ENCODE data around the gene GMDS.

The GMDS gene

GRCh38 chr6:2237001-2237400, 8.4 kb downstream of the GMDS start:
- DNase-seq: no peak

- DNase-seq: no peak
These were observed 9.5 kb downstream of the GMDS start for GRCh38 chr6:2235777-2236495.

- no peak for DNase-seq
These were observed 13.0 kb downstream of the GMDS start for GRCh38 chr6:2232445-2232844.

- DNase-seq: no peak
These were observed 14.0 kb downstream of the GMDS start for GRCh38 chr6:2231438-2231837.

GRCh38 chr6:2230659-2231277, 14.6 kb downstream of the GMDS start:
- DNase-seq: no peak

- no peak for DNase-seq
These were observed 15.7 kb downstream of the GMDS start for GRCh38 chr6:2229742-2230141.

GRCh38 chr6:2229039-2229438, 16.4 kb downstream of the GMDS start:
- no peak for DNase-seq

- no peak for DNase-seq
These were observed 17.0 kb downstream of the GMDS start for GRCh38 chr6:2228392-2228791.

- DNase-seq: no peak
These were observed 18.6 kb downstream of the GMDS start for GRCh38 chr6:2226775-2227174.

GRCh38 chr6:2225422-2226392, 19.7 kb downstream of the GMDS start:
- no peak for DNase-seq

GRCh38 chr6:2224847-2225382, 20.5 kb downstream of the GMDS start:
- no peak for DNase-seq

GRCh38 chr6:2222275-2222842, 23.0 kb downstream of the GMDS start:
- DNase-seq: no peak

GRCh38 chr6:2221726-2222274, 23.6 kb downstream of the GMDS start:
- no peak for DNase-seq

GRCh38 chr6:2220154-2220553, 25.3 kb downstream of the GMDS start:
- DNase-seq: no peak

- no peak for DNase-seq
These were observed 26.5 kb downstream of the GMDS start for GRCh38 chr6:2218866-2219265.

- DNase-seq: no peak
These were observed 28.5 kb downstream of the GMDS start for GRCh38 chr6:2216794-2217383.

GRCh38 chr6:2215342-2215741, 30.1 kb downstream of the GMDS start:
- DNase-seq: no peak

GRCh38 chr6:2213086-2213485, 32.3 kb downstream of the GMDS start:
- no peak for DNase-seq

- peak; percentile 8 for DNase-seq
These were observed 36.1 kb downstream of the GMDS start for GRCh38 chr6:2209226-2209809.

- no peak for DNase-seq
These were observed 36.9 kb downstream of the GMDS start for GRCh38 chr6:2208468-2208867.

- DNase-seq: no peak
These were observed 40.0 kb downstream of the GMDS start for GRCh38 chr6:2205396-2205795.

GRCh38 chr6:2204272-2204671, 41.1 kb downstream of the GMDS start:
- DNase-seq: no peak
